EL (cell line): ENCODE results near the gene RRP8.

Experiments
- DNase-seq: peaks from one replicate; pipeline ENCODE4 v3.0.0-alpha.2; 2016

RRP8 gene

GRCh38 chr11:6632116-6633073 lies 29.0 kb upstream of the RRP8 start:
- DNase-seq = no peak

- no peak for DNase-seq
Observed at GRCh38 chr11:6631361-6631890, 28.0 kb upstream of the RRP8 start.

DNA sequence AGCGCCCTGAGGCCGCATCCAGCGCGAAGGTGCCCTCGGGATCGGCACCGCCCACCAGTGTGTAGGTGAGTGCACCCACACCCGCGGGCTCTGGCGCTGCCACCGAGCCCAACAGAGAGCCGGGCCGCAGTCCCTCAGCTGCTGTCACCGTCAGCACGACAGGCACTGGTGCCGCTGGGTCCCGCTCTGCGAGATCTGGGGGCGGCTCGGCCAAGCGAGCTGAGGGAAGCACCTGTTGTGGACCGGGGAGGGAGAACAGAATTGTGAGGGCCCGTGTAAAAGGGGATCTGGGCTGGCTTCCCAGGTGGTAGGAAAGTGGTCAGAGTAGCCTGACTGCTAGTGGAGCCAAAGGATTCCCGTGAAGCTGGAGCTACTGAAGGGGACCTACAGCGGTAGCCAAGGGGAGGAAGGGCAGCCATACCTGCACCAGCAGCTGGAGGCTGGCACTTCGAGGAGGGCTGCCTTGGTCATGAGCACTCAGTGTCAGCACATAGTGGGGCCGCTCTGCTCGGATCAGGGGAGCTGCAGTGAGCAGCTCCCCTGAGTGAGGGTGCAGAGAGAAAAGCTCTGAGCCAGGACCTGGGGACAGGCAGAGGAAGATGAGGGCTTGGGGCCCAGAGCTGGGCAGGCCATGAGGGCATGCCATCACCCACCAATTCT lies 27.3 kb upstream of the RRP8 start:
- no peak for DNase-seq

DNA sequence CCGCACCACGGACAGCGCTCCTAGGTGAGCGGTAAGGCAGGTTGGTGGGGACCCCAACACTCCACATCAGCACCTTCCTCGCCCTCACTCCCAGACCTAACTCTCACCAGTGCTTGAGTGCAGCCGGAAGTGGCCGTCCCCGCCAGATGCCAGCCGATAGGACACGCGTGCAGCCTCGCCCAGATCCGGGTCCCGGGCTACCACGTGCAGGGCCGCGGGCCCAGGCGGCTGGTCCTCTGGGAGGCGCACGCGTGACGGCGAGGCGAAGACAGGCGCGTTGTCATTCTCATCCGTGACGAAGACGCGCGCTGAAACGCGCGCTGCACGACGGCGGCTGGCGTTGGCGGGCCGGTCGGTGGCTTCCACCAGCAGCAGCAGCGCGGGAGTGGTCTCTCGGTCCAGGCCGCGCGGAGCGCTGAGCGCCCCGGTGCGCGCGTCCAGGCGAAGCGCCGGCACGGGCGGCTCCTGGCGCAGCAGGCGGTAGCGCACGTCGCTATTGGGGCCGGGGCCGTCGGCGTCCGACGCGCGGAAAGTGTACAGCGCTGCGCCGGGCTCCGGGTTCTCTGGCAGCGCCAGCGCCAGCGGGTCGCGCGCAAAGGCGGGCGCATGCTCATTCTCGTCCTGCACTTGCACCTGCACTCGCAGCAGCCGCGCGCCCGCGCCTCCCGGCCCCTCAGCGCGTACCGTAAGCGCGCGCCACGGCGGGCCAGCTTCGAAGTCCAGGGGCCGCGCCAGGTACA lies 26.6 kb upstream of the RRP8 start:
- no peak for DNase-seq

- no peak for DNase-seq
Observed at GRCh38 chr11:6629573-6629891, 26.1 kb upstream of the RRP8 start.

DNA sequence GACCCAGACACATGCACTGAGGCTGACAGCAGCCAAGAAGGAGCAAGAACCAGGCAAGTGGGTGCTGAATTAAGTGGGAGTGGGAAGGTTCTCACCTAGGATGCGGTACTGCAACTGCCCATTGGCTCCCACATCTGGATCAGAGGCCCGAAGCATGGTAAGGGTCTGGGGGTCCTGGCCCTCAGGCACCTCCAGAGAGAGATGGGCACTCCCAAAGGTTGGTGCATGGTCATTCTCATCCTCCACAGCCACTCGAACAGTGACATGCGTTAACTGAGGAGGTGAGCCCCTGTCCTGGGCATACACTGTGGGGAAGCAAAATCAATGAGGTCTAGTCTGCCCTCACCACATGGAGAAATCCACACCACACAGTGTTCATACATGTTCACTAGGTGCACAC lies 25.1 kb upstream of the RRP8 start:
- no peak for DNase-seq

DNA sequence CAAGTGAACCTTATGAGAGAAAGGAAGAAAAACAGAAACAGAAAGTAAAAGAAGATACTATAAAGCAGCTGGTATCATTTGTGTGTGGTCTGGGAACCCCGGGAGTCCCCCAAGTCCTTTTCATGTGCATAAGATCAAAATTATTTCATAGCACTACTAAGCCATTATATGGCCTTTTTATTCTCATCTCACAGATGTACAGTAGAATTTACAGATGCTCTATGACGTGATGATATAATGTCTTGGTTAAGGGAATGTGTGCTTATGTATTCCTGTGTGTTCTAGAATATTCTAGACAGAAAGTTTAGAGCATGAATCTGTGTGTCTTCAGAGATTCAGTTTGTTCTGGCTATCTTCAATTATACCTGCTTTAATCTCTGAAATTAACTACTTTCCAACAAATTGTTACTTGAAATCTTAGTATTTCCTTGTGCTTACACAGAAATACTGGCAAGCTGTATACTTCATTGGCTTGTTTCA lies 24.4 kb upstream of the RRP8 start:
- DNase-seq = no peak

DNA sequence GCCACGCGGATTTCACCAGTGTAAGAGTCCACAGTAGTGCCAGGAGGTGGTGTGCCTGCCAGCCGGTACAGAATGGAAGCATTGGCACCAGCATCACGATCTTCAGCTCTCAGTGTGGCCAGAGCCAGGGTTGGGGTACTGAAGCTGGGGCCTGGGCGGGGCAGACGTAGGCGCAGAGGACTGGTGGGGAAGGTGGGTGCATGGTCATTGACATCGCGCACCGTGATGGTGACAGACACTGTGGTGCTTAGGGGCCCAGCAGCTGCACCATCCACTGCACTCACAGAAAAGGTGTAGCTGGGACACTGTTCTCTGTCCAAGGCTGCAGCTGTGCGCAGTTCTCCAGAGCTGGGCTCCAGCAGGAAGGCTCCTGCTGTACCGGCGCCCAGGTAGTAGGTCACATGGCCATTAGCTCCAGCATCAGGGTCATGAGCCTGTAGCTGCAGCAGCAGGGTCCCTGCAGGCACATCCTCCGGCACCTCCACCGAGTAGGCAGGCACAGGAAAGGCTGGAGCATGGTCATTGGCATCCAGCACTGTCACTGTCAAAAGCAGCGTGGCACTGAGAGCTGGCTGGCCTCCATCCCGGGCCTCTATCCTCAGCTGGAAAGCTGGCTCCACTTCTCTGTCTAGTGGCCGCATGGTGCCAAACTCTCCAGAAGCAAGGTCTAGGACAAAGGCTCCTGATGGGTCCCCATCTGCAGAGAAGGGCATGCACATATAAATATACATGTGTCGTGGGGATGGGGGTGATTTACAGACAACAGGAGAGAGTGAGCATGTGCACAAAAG lies 23.8 kb upstream of the RRP8 start:
- DNase-seq = no peak

- no peak for DNase-seq
Observed at GRCh38 chr11:6625832-6626420, 22.5 kb upstream of the RRP8 start.

GRCh38 chr11:6625156-6625831 lies 21.9 kb upstream of the RRP8 start:
- DNase-seq = no peak

DNA sequence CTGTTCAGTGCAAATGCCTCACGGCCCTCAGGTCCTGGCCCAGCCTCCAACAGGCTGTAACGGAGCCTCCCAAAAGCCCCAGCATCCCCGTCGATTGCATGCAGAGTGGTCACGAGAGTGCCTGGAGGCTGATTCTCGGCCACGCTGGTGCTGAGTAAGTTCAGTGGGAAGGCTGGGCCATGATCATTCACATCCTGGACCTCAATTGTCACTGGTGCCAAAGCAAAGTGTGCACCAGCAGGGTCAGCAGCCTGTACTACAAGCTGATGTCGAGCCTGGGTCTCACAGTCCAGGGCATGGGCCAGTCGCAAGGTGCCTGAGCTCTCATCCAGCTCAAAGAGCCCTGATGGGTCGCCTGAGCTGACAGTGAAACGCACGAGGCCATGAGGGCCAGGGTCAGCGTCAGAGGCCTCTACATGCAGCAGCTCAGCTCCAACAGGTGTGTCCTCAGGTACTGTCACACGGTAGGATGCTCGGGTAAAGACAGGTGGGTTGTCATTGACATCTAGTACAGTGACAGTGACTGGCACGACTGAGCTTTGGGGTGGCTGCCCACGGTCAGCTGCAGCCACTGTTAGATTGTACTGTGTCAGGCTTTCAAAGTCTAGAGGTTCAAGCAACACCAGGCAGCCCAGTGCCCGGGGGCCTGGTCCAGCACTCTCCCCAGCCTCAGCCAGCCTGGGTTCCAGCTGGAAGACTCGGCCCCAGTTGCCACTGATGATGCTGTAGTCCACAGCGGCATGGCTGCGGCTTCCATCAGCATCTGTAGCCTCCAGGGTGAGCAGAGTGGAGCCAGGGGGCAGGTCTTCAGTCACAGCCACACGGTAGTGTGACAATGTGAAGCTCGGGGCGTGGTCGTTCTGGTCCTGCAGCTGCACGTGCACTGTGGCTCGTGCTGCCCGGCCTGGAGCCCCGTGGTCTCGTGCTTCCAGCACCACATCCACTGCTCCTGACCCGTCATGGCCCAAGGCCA lies 20.3 kb upstream of the RRP8 start:
- no peak for DNase-seq

GRCh38 chr11:6622261-6623171 lies 19.1 kb upstream of the RRP8 start:
- DNase-seq = no peak

- DNase-seq = no peak
Observed at GRCh38 chr11:6621711-6622211, 18.3 kb upstream of the RRP8 start.

- no peak for DNase-seq
Observed at GRCh38 chr11:6620636-6621035, 17.2 kb upstream of the RRP8 start.

DNA sequence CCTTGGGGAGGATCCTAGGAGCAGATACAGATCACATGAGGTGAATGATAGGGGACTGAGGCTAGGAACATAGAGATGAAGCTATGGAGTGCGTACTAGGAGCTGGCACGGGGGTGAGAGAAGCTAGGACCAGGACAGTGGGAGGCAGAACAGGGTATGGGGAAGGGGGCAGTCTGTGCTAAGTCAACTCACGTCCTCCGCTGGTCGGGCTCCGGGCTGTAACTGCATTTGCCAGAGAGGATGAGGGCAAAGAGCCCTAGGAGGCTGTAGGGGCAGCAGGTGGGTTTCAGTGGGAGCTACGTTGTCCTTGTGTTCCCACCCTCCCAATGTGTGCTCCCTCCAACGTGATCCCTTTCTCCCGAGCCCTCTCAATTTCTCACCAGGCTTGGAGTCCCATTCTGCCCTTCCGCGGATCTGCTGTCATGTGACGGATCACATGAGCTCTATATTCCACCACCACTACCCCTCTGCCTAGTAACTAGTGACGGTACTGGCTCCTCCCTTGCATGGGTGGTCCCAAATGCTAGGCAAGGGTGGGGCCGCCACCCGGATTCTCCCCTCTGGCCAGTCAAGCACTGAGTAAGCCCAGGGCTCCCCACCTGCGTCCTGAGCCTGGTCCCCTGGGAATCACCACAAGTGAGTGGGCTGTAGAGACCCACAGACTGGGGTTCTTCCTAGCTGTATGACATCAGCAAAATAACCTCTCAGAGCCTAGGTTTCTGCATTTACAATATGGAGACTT lies 15.8 kb upstream of the RRP8 start, which contains the start of gene TPP1:
TSS of gene TPP1 (minus strand) at position 419 of the 742 bp plus-strand sequence. CDS start at position 397, 22 bp downstream.
- DNase-seq = peak; percentile 95

GRCh38 chr11:6618117-6619003 lies 14.9 kb upstream of the RRP8 start:
- DNase-seq = peak; percentile 72

DNA sequence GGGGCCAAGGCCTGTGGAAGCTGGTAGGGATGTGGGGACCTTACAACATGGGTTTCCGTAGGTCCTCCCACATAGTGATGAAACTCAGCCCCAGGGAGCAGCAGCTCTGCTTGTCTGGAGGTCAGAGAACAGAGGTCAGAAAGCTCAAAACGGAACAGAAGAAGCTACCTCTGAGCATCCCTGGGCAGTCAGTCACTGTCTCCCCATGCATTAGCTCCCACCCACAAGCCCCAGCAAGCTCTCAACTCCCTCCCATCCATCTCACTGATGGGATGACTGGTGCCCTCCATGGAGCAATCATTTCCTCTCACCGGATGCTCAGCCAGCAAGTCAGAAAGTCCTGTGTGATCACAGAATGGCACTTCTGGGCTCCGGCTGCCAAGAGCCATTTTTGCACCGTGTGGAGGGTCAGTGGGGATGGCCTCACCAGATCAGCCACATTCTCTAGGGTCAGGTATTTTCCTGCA lies 13.9 kb upstream of the RRP8 start:
- DNase-seq = peak; percentile 40
